Left forelimb (tissue), 1 donor: Measurements from ENCODE around the gene GBA2.

Experiments used
- DNase-seq: peaks from one replicate; pipeline ENCODE4 v3.0.0-alpha.2; 2018; ENCODE audit warnings: low spot score

Gene GBA2

GRCh38 chr9:35714579-35715252, 34.3 kb downstream of the GBA2 start:
- no peak for DNase-seq

GRCh38 chr9:35714123-35714522, 34.9 kb downstream of the GBA2 start:
- DNase-seq, result no peak

GRCh38 chr9:35713578-35713977, 35.5 kb downstream of the GBA2 start:
- DNase-seq, result no peak

- DNase-seq, result no peak
These were observed 36.1 kb downstream of the GBA2 start for GRCh38 chr9:35712762-35713400.

GRCh38 chr9:35711501-35712428, 37.3 kb downstream of the GBA2 start:
- DNase-seq, result no peak

- DNase-seq, result no peak
These were observed 38.1 kb downstream of the GBA2 start for GRCh38 chr9:35710818-35711500.

- no peak for DNase-seq
These were observed 40.9 kb downstream of the GBA2 start for GRCh38 chr9:35708146-35708545.

GRCh38 chr9:35706951-35707350, 42.1 kb downstream of the GBA2 start:
- no peak for DNase-seq

- no peak for DNase-seq
These were observed 43.1 kb downstream of the GBA2 start for GRCh38 chr9:35705836-35706430.

GRCh38 chr9:35705372-35705771, 43.7 kb downstream of the GBA2 start:
- DNase-seq, result no peak

GRCh38 chr9:35703906-35704672, 44.9 kb downstream of the GBA2 start:
- no peak for DNase-seq

GRCh38 chr9:35702696-35703095, 46.3 kb downstream of the GBA2 start:
- no peak for DNase-seq

- DNase-seq, result no peak
These were observed 48.1 kb downstream of the GBA2 start for GRCh38 chr9:35700942-35701341.

- no peak for DNase-seq
These were observed 49.0 kb downstream of the GBA2 start for GRCh38 chr9:35700031-35700430.

- DNase-seq, result no peak
These were observed 50.8 kb downstream of the GBA2 start for GRCh38 chr9:35698231-35698630.

GRCh38 chr9:35697486-35697885, 51.5 kb downstream of the GBA2 start:
- DNase-seq, result no peak

GRCh38 chr9:35696520-35697215, 52.4 kb downstream of the GBA2 start:
- DNase-seq, result no peak

- DNase-seq, result no peak
These were observed 53.1 kb downstream of the GBA2 start for GRCh38 chr9:35695943-35696401.

GRCh38 chr9:35691757-35692301, 57.2 kb downstream of the GBA2 start:
- no peak for DNase-seq

- no peak for DNase-seq
These were observed 57.7 kb downstream of the GBA2 start for GRCh38 chr9:35691334-35691650.
